HCT116 (cell line): ENCODE data around the gene PLCL2. TPM values are rescaled to one million over a fixed set of nuclear protein-coding genes. Genes with fewer than 3 reads are reported as not detected.

ENCODE experiments used
- ATAC-seq: fragments of 200-7000 bp; cut with Tn5 transposase; 2 replicates; pipeline ENCODE4 v1.9.1; 2020; ENCODE audit warnings: mild to moderate bottlenecking, moderate library complexity
- BruUV-seq: library from RNA; stranded (reverse); fragments of 400-500 nt; replicated peaks from 2 replicates; lab custom pipeline; 2021; lab: Mats Ljungman, UMichigan
- CTCF ChIA-PET: fragments of 300-600 bp; sonication (Branson Sonifier 250); formaldehyde crosslinking; loops from one replicate; lab custom pipeline; 2021; ENCODE audit warnings: antibody characterized with exemption; lab: Charles Lee
- POLR2A ChIA-PET: fragments of 300-600, 350-600 bp; sonication (Branson Sonifier 250); formaldehyde crosslinking; loops from one replicate; lab custom pipeline; 2021; ENCODE audit warnings: antibody characterized with exemption; lab: Charles Lee
- RAD21 ChIA-PET, 2 experiments: fragments of 300-600 bp; sonication (Branson Sonifier 250); formaldehyde crosslinking; loops; one replicate each; lab custom pipeline; 2023; ENCODE audit warnings: low total read pairs in 2 of 2; ENCODE audit not compliant: uncharacterized antibody in 2 of 2, unreplicated experiment in 2 of 2, low non-redundant PET in 1 of 2; lab: Charles Lee
- DNase-seq: peaks from one replicate; pipeline ENCODE4 v3.0.0-alpha.2; 2010; ENCODE audit warnings: low read depth, low spot score
- H2AFZ ChIP-seq: fragments of 200-600 bp; shearing (Covaris generic), sonication (generic); 2 replicates; pipeline ENCODE4 v1.6.1; 2017; ENCODE audit warnings: low read depth, mixed run types, mixed read lengths, antibody characterized with exemption, low read length; ENCODE audit not compliant: poor library complexity, severe bottlenecking
- H3K27ac ChIP-seq: 2 replicates; pipeline ENCODE4 v1.5.1; 2012; ENCODE audit warnings: low read depth, low read length
- H3K27me3 ChIP-seq: fragments of 200-600 bp; sonication (generic); 2 replicates; pipeline ENCODE4 v1.6.1; 2016; ENCODE audit warnings: mixed run types, low read length, mixed read lengths; ENCODE audit not compliant: insufficient read depth
- H3K36me3 ChIP-seq, 2 experiments: fragments of 200-500 bp in 1 of 2; fragments of 200-600 bp in 1 of 2; sonication (Bioruptor generic) in 1 of 2; sonication (generic) in 1 of 2; 2 replicates each; pipeline versions ENCODE4 v1.5.1 to v1.6.1; 2014 to 2016; ENCODE audit warnings: low read length in 2 of 2, inconsistent platforms in 1 of 2, mixed read lengths in 1 of 2, mixed run types in 1 of 2; ENCODE audit not compliant: insufficient read depth in 2 of 2, control insufficient read depth in 1 of 2
- H3K4me1 ChIP-seq, 2 experiments: fragments of 200-600 bp in 1 of 2; sonication (generic) in 1 of 2; 2 replicates each; pipeline versions ENCODE4 v1.5.1 to v1.6.1; 2012 to 2017; ENCODE audit warnings: low read length in 2 of 2, inconsistent platforms in 1 of 2, mild to moderate bottlenecking in 1 of 2, mixed read lengths in 1 of 2, mixed run types in 1 of 2, moderate library complexity in 1 of 2; ENCODE audit not compliant: insufficient read depth in 2 of 2, control insufficient read depth in 1 of 2
- H3K4me2 ChIP-seq: fragments of 200-600 bp; sonication (generic); 2 replicates; pipeline ENCODE4 v1.6.1; 2017; ENCODE audit warnings: mixed run types, low read length, mixed read lengths
- H3K4me3 ChIP-seq, 2 experiments: fragments of 200-600 bp in 1 of 2; sonication (generic) in 1 of 2; replicated peaks in 1 of 2; 2 replicates each; pipeline ENCODE4 v1.5.1; 2011 to 2016; ENCODE audit warnings: low read length in 2 of 2, control low read depth in 1 of 2, low read depth in 1 of 2, mild to moderate bottlenecking in 1 of 2, mixed read lengths in 1 of 2, mixed run types in 1 of 2
- H3K79me2 ChIP-seq: fragments of 200-600 bp; sonication (generic); 2 replicates; pipeline ENCODE4 v1.6.1; 2017; ENCODE audit warnings: mild to moderate bottlenecking, mixed run types, low read length, moderate library complexity, mixed read lengths; ENCODE audit not compliant: insufficient read depth
- H3K9ac ChIP-seq: fragments of 200-600 bp; sonication (generic); 2 replicates; pipeline ENCODE4 v1.6.1; 2016; ENCODE audit warnings: low read length, mixed read lengths
- H3K9me2 ChIP-seq: fragments of 200-600 bp; sonication (generic), shearing (Covaris generic); 2 replicates; pipeline ENCODE4 v1.6.1; 2017; ENCODE audit warnings: mixed run types, mild to moderate bottlenecking, moderate library complexity; ENCODE audit not compliant: insufficient read depth
- H3K9me3 ChIP-seq, 2 experiments: fragments of 200-500 bp in 1 of 2; fragments of 200-600 bp in 1 of 2; sonication (Bioruptor generic) in 1 of 2; sonication (generic) in 1 of 2; 2 replicates each; pipeline ENCODE4 v1.6.1; 2014 to 2017; ENCODE audit warnings: low read length in 2 of 2, mixed read lengths in 2 of 2, inconsistent platforms in 1 of 2, low read depth in 1 of 2, mild to moderate bottlenecking in 1 of 2, mixed run types in 1 of 2, moderate library complexity in 1 of 2; ENCODE audit not compliant: control insufficient read depth in 1 of 2, insufficient read depth in 1 of 2
- H4K20me1 ChIP-seq: fragments of 200-600 bp; sonication (generic), shearing (Covaris generic); 2 replicates; pipeline ENCODE4 v1.6.1; 2017; ENCODE audit warnings: mixed run types, mild to moderate bottlenecking, moderate library complexity; ENCODE audit not compliant: insufficient read depth
- CEBPB ChIP-seq: IDR thresholded peaks from 2 replicates; pipeline ENCODE4 v1.6.1; 2012; ENCODE audit warnings: low read depth
- EGR1 ChIP-seq: IDR thresholded peaks from 2 replicates; pipeline ENCODE4 v1.6.1; 2012; ENCODE audit warnings: low read depth
- ELF1 ChIP-seq: IDR thresholded peaks from 2 replicates; pipeline ENCODE4 v1.6.1; 2012; ENCODE audit warnings: low read depth, borderline replicate concordance
- EZH2 ChIP-seq: fragments of 200-600 bp; sonication (generic); IDR thresholded peaks from 2 replicates; pipeline ENCODE4 v1.6.1; 2017; ENCODE audit warnings: antibody characterized with exemption, mixed run types
- EZH2phosphoT487 ChIP-seq: fragments of 200-600 bp; IDR thresholded peaks from 2 replicates; pipeline ENCODE4 v1.6.1; 2018; ENCODE audit warnings: antibody characterized with exemption, borderline replicate concordance
- FOSL1 ChIP-seq: IDR thresholded peaks from 2 replicates; pipeline ENCODE4 v1.6.1; 2012; ENCODE audit warnings: low read depth
- JUND ChIP-seq: IDR thresholded peaks from 2 replicates; pipeline ENCODE4 v1.6.1; 2012
- POLR2A ChIP-seq: IDR thresholded peaks from 2 replicates; pipeline ENCODE4 v1.7.0; 2011; ENCODE audit warnings: borderline replicate concordance; ENCODE audit not compliant: insufficient read depth, insufficient read length; ENCODE audit errors: extremely low read depth
- RAD21 ChIP-seq: IDR thresholded peaks from 2 replicates; pipeline ENCODE4 v1.6.1; 2012; ENCODE audit warnings: low read depth, mild to moderate bottlenecking
- SP1 ChIP-seq: IDR thresholded peaks from 2 replicates; pipeline ENCODE4 v1.6.1; 2012; ENCODE audit warnings: low read depth
- TCF7L2 ChIP-seq: IDR thresholded peaks from 2 replicates; pipeline ENCODE4 v1.7.0; 2011; ENCODE audit warnings: borderline replicate concordance, inconsistent platforms; ENCODE audit not compliant: insufficient read depth, insufficient read length; ENCODE audit errors: extremely low read depth
- ZFX ChIP-seq: fragments of 450-650 bp; IDR thresholded peaks from 2 replicates; pipeline ENCODE4 v1.6.1; 2017
- intact Hi-C: fragments of 100-400 bp; cut with micrococcal nuclease; formaldehyde crosslinking; loops from 2 replicates; pipeline ENCODE4 v1.10.0; 2022
- total RNA-seq: library from RNA; stranded (reverse); gene quantifications from one replicate; pipeline ENCODE4 v1.2.1, GENCODE V29; 2021; ENCODE audit not compliant: unreplicated experiment
- TF ChIP-seq, protein P1 (sequence below), 3 experiments: fragments of 200-600 bp in 1 of 3; sonication (generic) in 1 of 3; IDR thresholded peaks in 2 of 3; conservative IDR thresholded peaks in 1 of 3; 2 replicates each; pipeline ENCODE4 v1.5.1; 2012 to 2017; ENCODE audit warnings: low read depth in 2 of 3, low read length in 2 of 3, antibody characterized with exemption in 1 of 3, borderline replicate concordance in 1 of 3, control low read depth in 1 of 3, mild to moderate bottlenecking in 1 of 3, mixed read lengths in 1 of 3, mixed run types in 1 of 3, moderate library complexity in 1 of 3; ENCODE audit not compliant: insufficient read depth in 1 of 3

PLCL2 gene
- total RNA-seq, 1 experiment from 2014 or later = 2.2 TPM

- RAD21 ChIA-PET = no interaction called here
- intact Hi-C loops = no loop called here
- BruUV-seq = no TSS peak
Measured at GRCh38 chr3:17050506-17050905, 165.8 kb downstream of the PLCL2 start.

GRCh38 chr3:17052363-17052762 is 167.6 kb downstream of the PLCL2 start:
- DNase-seq (no peak), ATAC-seq (no peak)
- Histone ChIP-seq H3K9me2 (no peaks in the 10 kb centered on the region), H3K4me1 (no peaks in the 10 kb centered on the region), H3K9ac (no peak overlapping the region), H4K20me1 (no peaks in the 10 kb centered on the region), H3K9me3 (no peaks in the 10 kb centered on the region), H3K79me2 (no peaks in the 10 kb centered on the region), H3K27ac (no peak overlapping the region), H2AFZ (no peak overlapping the region), H3K4me3 (no peak overlapping the region), H3K36me3 (no peaks in the 10 kb centered on the region), H3K27me3 (no peaks in the 10 kb centered on the region), H3K4me2 (no peak overlapping the region)
- POLR2A ChIA-PET = no interaction called here
- RAD21 ChIA-PET = no interaction called here
- BruUV-seq = no TSS peak
- CTCF ChIA-PET = no interaction called here
- intact Hi-C loops = no loop called here
- no peak for TF ChIP-seq RAD21
- TF ChIP-seq, protein P1, sequence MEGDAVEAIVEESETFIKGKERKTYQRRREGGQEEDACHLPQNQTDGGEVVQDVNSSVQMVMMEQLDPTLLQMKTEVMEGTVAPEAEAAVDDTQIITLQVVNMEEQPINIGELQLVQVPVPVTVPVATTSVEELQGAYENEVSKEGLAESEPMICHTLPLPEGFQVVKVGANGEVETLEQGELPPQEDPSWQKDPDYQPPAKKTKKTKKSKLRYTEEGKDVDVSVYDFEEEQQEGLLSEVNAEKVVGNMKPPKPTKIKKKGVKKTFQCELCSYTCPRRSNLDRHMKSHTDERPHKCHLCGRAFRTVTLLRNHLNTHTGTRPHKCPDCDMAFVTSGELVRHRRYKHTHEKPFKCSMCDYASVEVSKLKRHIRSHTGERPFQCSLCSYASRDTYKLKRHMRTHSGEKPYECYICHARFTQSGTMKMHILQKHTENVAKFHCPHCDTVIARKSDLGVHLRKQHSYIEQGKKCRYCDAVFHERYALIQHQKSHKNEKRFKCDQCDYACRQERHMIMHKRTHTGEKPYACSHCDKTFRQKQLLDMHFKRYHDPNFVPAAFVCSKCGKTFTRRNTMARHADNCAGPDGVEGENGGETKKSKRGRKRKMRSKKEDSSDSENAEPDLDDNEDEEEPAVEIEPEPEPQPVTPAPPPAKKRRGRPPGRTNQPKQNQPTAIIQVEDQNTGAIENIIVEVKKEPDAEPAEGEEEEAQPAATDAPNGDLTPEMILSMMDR (IDR thresholded peaks at IDR 0.05 in 2 of 3, conservative IDR thresholded peaks at IDR 0.05 in 1 of 3; ENCODE audit: borderline replicate concordance in 1 of 3, insufficient read depth in 1 of 3, low read depth in 2 of 3, low read length in 2 of 3) = no peak
- TF ChIP-seq ZFX = no peak
- TF ChIP-seq TCF7L2 = no peak
- no peak for TF ChIP-seq EGR1
- TF ChIP-seq FOSL1 = no peak
- no peak for TF ChIP-seq JUND
- TF ChIP-seq ELF1 = no peak
- no peak for TF ChIP-seq SP1
- TF ChIP-seq EZH2 = no peak

More at GRCh38 chr3:17050506-17050905, 165.8 kb downstream of the PLCL2 start:
- H3K9me3 ChIP-seq = no peaks in the 10 kb centered on the region
- H3K9ac ChIP-seq = no peak overlapping the region
- no peaks in the 10 kb centered on the region for H3K27me3 ChIP-seq
- DNase-seq (no peak), ATAC-seq (no peak)
- H3K4me1 ChIP-seq = no peaks in the 10 kb centered on the region
- ChIA-PET POLR2A (no interaction called here), CTCF (no interaction called here)
- H3K9me2 ChIP-seq = no peaks in the 10 kb centered on the region
- H4K20me1 ChIP-seq = no peaks in the 10 kb centered on the region
- H3K36me3 ChIP-seq = no peaks in the 10 kb centered on the region
- no peak overlapping the region for H2AFZ ChIP-seq
- H3K27ac ChIP-seq = no peak overlapping the region
- no peak overlapping the region for H3K4me2 ChIP-seq
- H3K4me3 ChIP-seq = no peak overlapping the region
- no peaks in the 10 kb centered on the region for H3K79me2 ChIP-seq
- TF ChIP-seq EZH2phosphoT487 (no peak), POLR2A (no peak), CEBPB (no peak), ELF1 (no peak)
